ENCODE measurements around the gene DNAJC3.

DNA sequence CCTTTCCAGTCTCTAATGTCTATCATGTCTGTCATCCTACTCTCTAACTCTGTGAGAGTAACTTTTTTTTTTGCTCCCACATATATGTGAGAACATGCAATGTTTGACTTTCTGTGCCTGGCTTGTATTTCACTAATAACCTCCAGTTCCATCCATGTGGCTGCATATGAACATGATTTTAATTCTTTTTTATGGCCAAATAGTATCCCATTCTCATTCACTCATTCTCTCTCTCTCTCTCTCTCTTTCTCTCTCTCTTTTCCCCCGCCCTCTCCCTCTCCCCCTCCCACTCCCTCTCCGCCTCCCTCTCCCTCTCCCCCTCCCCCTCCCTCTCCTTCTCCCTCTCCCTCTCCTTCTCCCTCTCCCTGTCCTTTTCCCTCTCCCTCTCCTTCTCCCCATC lies 52.0 kb downstream of the DNAJC3 start:
- TF ChIP-seq, protein P1, sequence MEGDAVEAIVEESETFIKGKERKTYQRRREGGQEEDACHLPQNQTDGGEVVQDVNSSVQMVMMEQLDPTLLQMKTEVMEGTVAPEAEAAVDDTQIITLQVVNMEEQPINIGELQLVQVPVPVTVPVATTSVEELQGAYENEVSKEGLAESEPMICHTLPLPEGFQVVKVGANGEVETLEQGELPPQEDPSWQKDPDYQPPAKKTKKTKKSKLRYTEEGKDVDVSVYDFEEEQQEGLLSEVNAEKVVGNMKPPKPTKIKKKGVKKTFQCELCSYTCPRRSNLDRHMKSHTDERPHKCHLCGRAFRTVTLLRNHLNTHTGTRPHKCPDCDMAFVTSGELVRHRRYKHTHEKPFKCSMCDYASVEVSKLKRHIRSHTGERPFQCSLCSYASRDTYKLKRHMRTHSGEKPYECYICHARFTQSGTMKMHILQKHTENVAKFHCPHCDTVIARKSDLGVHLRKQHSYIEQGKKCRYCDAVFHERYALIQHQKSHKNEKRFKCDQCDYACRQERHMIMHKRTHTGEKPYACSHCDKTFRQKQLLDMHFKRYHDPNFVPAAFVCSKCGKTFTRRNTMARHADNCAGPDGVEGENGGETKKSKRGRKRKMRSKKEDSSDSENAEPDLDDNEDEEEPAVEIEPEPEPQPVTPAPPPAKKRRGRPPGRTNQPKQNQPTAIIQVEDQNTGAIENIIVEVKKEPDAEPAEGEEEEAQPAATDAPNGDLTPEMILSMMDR (IDR thresholded peaks at IDR 0.05) = no peak
- TF ChIP-seq POLR2A (IDR thresholded peaks at IDR 0.05) = no peak

Measured in right lobe of liver (tissue), 4 donors.